GM12878 (cell line): ENCODE measurements around the gene NCF2.

ENCODE experiments used
- EZH2 ChIP-seq: IDR thresholded peaks from 2 replicates; pipeline ENCODE4 v1.6.1; 2012; ENCODE audit warnings: low read depth, mild to moderate bottlenecking, control low read depth, inconsistent platforms, low read length, borderline replicate concordance; ENCODE audit not compliant: control insufficient read depth
- JUND ChIP-seq: IDR thresholded peaks from 2 replicates; pipeline ENCODE4 v1.6.1; 2012; ENCODE audit warnings: low read depth, mild to moderate bottlenecking, low read length, improper control_type of control experiment, moderate library complexity
- KDM1A ChIP-seq: fragments of 200-600 bp; sonication (generic); IDR thresholded peaks from 2 replicates; pipeline ENCODE4 v1.6.1; 2016; ENCODE audit warnings: borderline replicate concordance
- TF ChIP-seq, protein P1 (sequence below), 3 experiments: IDR thresholded peaks in 2 of 3; conservative IDR thresholded peaks in 1 of 3; 2 replicates each; pipeline ENCODE4 v1.5.1; 2011; ENCODE audit warnings: low read depth in 3 of 3, low read length in 3 of 3, mild to moderate bottlenecking in 3 of 3, control low read depth in 2 of 3, moderate library complexity in 2 of 3, inconsistent platforms in 1 of 3, mixed read lengths in 1 of 3; ENCODE audit not compliant: control insufficient read depth in 2 of 3, insufficient read depth in 1 of 3; ENCODE audit errors: extremely low read depth in 1 of 3

GRCh38 chr1:183554577-183554976, 35.7 kb downstream of the NCF2 start:
- TF ChIP-seq, protein P1, sequence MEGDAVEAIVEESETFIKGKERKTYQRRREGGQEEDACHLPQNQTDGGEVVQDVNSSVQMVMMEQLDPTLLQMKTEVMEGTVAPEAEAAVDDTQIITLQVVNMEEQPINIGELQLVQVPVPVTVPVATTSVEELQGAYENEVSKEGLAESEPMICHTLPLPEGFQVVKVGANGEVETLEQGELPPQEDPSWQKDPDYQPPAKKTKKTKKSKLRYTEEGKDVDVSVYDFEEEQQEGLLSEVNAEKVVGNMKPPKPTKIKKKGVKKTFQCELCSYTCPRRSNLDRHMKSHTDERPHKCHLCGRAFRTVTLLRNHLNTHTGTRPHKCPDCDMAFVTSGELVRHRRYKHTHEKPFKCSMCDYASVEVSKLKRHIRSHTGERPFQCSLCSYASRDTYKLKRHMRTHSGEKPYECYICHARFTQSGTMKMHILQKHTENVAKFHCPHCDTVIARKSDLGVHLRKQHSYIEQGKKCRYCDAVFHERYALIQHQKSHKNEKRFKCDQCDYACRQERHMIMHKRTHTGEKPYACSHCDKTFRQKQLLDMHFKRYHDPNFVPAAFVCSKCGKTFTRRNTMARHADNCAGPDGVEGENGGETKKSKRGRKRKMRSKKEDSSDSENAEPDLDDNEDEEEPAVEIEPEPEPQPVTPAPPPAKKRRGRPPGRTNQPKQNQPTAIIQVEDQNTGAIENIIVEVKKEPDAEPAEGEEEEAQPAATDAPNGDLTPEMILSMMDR (IDR thresholded peaks at IDR 0.05 in 2 of 3, conservative IDR thresholded peaks at IDR 0.05 in 1 of 3; ENCODE audit: control insufficient read depth in 2 of 3, extremely low read depth in 1 of 3, insufficient read depth in 1 of 3, low read depth in 3 of 3, low read length in 3 of 3) = no peak
- TF ChIP-seq EZH2 = no peak
- no peak for TF ChIP-seq JUND
- no peak for TF ChIP-seq KDM1A
